K562 (cell line): Measurements from ENCODE around the gene PCSK6. TPM values are rescaled to one million over a fixed set of nuclear protein-coding genes. Genes with fewer than 3 reads are reported as not detected.
A peak's percentile ranks its signal among the peaks of the same experiment; 100 is the strongest.

Source experiments
- ATAC-seq: fragments of 200-7000 bp; cut with Tn5 transposase; 3 replicates; pipeline ENCODE4 v1.9.1; 2020; ENCODE audit warnings: moderate library complexity
- Bru-seq: library from RNA; stranded (reverse); fragments of 400-500 nt; gene quantifications from one replicate; lab custom pipeline; 2021; lab: Mats Ljungman, UMichigan
- BruChase-seq, 2 experiments: library from RNA; stranded (reverse); fragments of 400-500 nt; gene quantifications; one replicate each; lab custom pipeline; 2021; lab: Mats Ljungman, UMichigan
- BruUV-seq: library from RNA; stranded (reverse); fragments of 400-500 nt; replicated peaks from 2 replicates; lab custom pipeline; 2021; lab: Mats Ljungman, UMichigan
- CTCF ChIA-PET: fragments of 300-600 bp; formaldehyde crosslinking; extraction: SDS; loops from one replicate; lab custom pipeline; 2021; ENCODE audit warnings: low intra/inter-chr PET ratio; lab: Yijun Ruan, JAX
- POLR2A ChIA-PET: fragments of 300-600, 350-650 bp; sonication (Branson Sonifier 250); formaldehyde crosslinking; extraction: SDS; loops from one replicate; lab custom pipeline; 2021; ENCODE audit warnings: antibody characterized with exemption, inconsistent platforms; lab: Yijun Ruan, JAX
- DNase-seq, 4 experiments: peaks; one replicate each; pipeline versions ENCODE4 v3.0.0 to v3.0.0-alpha.2; 2011 to 2018; ENCODE audit warnings: low spot score in 3 of 4, mixed read lengths in 3 of 4; ENCODE audit errors: extremely low read depth in 1 of 4
- FAIRE-seq: peaks from 2 replicates; lab custom pipeline; 2011; peaks lifted over from hg19 to GRCh38; lab: Jason Lieb, UNC
- H2AFZ ChIP-seq: 2 replicates; pipeline ENCODE4 v1.6.0; 2011; ENCODE audit warnings: low read depth, low read length, control low read depth, inconsistent platforms
- H3K27ac ChIP-seq: fragments of 200-600 bp; 3 replicates; pipeline ENCODE4 v1.8.0; 2011; ENCODE audit warnings: low read depth, mild to moderate bottlenecking, control low read depth, inconsistent platforms, low read length, moderate library complexity, mixed read lengths; ENCODE audit errors: extremely low read depth
- H3K27me3 ChIP-seq, 2 experiments: fragments of 300-600 bp in 1 of 2; 2 replicates in 1 of 2; 3 replicates in 1 of 2; pipeline versions ENCODE4 v1.6.0 to v1.8.0; 2011; ENCODE audit warnings: inconsistent platforms in 2 of 2, low read length in 2 of 2, mild to moderate bottlenecking in 1 of 2, mixed read lengths in 1 of 2, moderate library complexity in 1 of 2; ENCODE audit not compliant: control insufficient read depth in 2 of 2, insufficient read depth in 2 of 2
- H3K36me3 ChIP-seq: fragments of 300-600 bp; 3 replicates; pipeline ENCODE4 v1.8.0; 2011; ENCODE audit warnings: mild to moderate bottlenecking, low read length, inconsistent platforms; ENCODE audit not compliant: control insufficient read depth, insufficient read depth
- H3K4me1 ChIP-seq, 2 experiments: fragments of 200-600 bp in 1 of 2; replicated peaks in 1 of 2; 2 replicates in 1 of 2; 3 replicates in 1 of 2; pipeline versions ENCODE4 v1.5.1 to v1.8.0; 2011; ENCODE audit warnings: inconsistent platforms in 2 of 2, low read length in 2 of 2, mild to moderate bottlenecking in 1 of 2, mixed read lengths in 1 of 2, moderate library complexity in 1 of 2; ENCODE audit not compliant: control insufficient read depth in 2 of 2, insufficient read depth in 2 of 2
- H3K4me2 ChIP-seq: 2 replicates; pipeline ENCODE4 v1.6.1; 2011; ENCODE audit warnings: low read length, control low read depth, inconsistent platforms, mixed read lengths; ENCODE audit not compliant: insufficient read depth
- H3K4me3 ChIP-seq: fragments of 200-600 bp; sonication (generic), shearing (Covaris generic); 2 replicates; pipeline ENCODE4 v1.5.1; 2016; ENCODE audit warnings: control low read depth, inconsistent platforms
- H3K79me2 ChIP-seq: fragments of 200-600 bp; 3 replicates; pipeline ENCODE4 v1.8.0; 2011; ENCODE audit warnings: low read length, inconsistent platforms; ENCODE audit not compliant: control insufficient read depth, insufficient read depth
- H3K9ac ChIP-seq, 2 experiments: 2 replicates each; pipeline versions ENCODE4 v1.6.0 to v1.6.1; 2011; ENCODE audit warnings: low read depth in 2 of 2, low read length in 2 of 2, control low read depth in 1 of 2, inconsistent platforms in 1 of 2, mild to moderate bottlenecking in 1 of 2, mixed read lengths in 1 of 2; ENCODE audit not compliant: insufficient read depth in 1 of 2
- H3K9me1 ChIP-seq: one replicate; pipeline ENCODE4 v1.6.0; 2011; ENCODE audit warnings: inconsistent platforms, mild to moderate bottlenecking, low read length, moderate library complexity; ENCODE audit not compliant: control insufficient read depth, insufficient read depth
- H3K9me3 ChIP-seq: replicated peaks from 2 replicates; pipeline ENCODE4 v1.5.1; 2011; ENCODE audit warnings: low read depth, low read length, inconsistent platforms; ENCODE audit not compliant: control insufficient read depth, insufficient read depth
- H4K20me1 ChIP-seq: replicated peaks from 2 replicates; pipeline ENCODE4 v1.6.1; 2011; ENCODE audit warnings: low read length, inconsistent platforms, mixed read lengths; ENCODE audit not compliant: control insufficient read depth, insufficient read depth
- CHCHD3 ChIP-seq: fragments of 250-450 bp; sonication (Bioruptor Pico); IDR thresholded peaks from 2 replicates; pipeline ENCODE4 v2.1.2; 2022; ENCODE audit warnings: mild to moderate bottlenecking
- CSDE1 ChIP-seq, 2 experiments: fragments of 450-650 bp; IDR thresholded peaks; 2 replicates each; pipeline ENCODE4 v1.6.1; 2016; ENCODE audit warnings: mild to moderate bottlenecking in 1 of 2
- ELF1 ChIP-seq: fragments of 200-800 bp; sonication (Bioruptor generic); IDR thresholded peaks from 2 replicates; pipeline ENCODE4 v1.6.1; 2016; ENCODE audit warnings: missing genetic modification characterization, missing compliant biosample characterization
- NFATC3 ChIP-seq: fragments of 450-650 bp; IDR thresholded peaks from 2 replicates; pipeline ENCODE4 v1.6.1; 2017; ENCODE audit warnings: mild to moderate bottlenecking
- NR4A1 ChIP-seq, 2 experiments: fragments of 250-450 bp in 1 of 2; fragments of 450-650 bp in 1 of 2; sonication (Bioruptor Pico) in 1 of 2; IDR thresholded peaks; 2 replicates each; pipeline versions ENCODE4 v1.4.0 to v1.6.1; 2016 to 2020; ENCODE audit warnings: mild to moderate bottlenecking in 2 of 2, missing compliant biosample characterization in 1 of 2, missing genetic modification characterization in 1 of 2, moderate library complexity in 1 of 2
- PHTF2 ChIP-seq: fragments of 250-450 bp; sonication (Bioruptor Pico); IDR thresholded peaks from 2 replicates; pipeline ENCODE4 v1.5.0; 2021; ENCODE audit warnings: mild to moderate bottlenecking
- PTBP1 ChIP-seq: fragments of 200-400 bp; formaldehyde crosslinking; IDR thresholded peaks from 2 replicates; pipeline ENCODE4 v1.6.1; 2017; ENCODE audit warnings: low read depth, low read length
- WGBS: fragments of 100-300 bp; shearing (Covaris generic); methylation state at CpG from one replicate; pipeline ENCODE4 v1.1.6; 2016; ENCODE audit warnings: low coverage, mixed read lengths; ENCODE audit not compliant: insufficient coverage; ENCODE audit errors: missing lambda C conversion rate; 5-methylcytosine and 5-hydroxymethylcytosine counted together
- in situ Hi-C: fragments of 300-500 bp; cut with MboI; formaldehyde crosslinking; loops from 4 replicates; pipeline ENCODE4 v1.15.0; 2018; ENCODE audit warnings: inconsistent platforms, mixed read lengths
- intact Hi-C: fragments of 100-400 bp; cut with micrococcal nuclease; formaldehyde crosslinking; loops from 2 replicates; pipeline ENCODE4 v1.14.2; 2022
- long read RNA-seq, 3 experiments: library from polyadenylated mRNA in 2 of 3; library from RNA in 1 of 3; unstranded in 2 of 3; stranded (forward) in 1 of 3; transcript quantifications; one replicate each; pipeline ENCODE4 v2.0.0, GENCODE V29; 2019 to 2022
- polyA minus RNA-seq, 3 experiments: library from RNA; depleted of rRNA, polyadenylated mRNA; stranded (reverse); fragments of >200 nt; gene quantifications; 2 replicates each; pipeline ENCODE4 v1.2.3, GENCODE V29; 2011
- polyA plus RNA-seq, 8 experiments: library from polyadenylated mRNA; depleted of rRNA in 4 of 8; stranded (reverse) in 5 of 8; unstranded in 3 of 8; fragments of >200 nt; fragmentation: Nextera tagmentation in 2 of 8; fragmentation: Illumina TruSeq in 1 of 8; extraction: Ambion mirVana in 2 of 8; extraction: Trizol in 1 of 8; gene quantifications; 2 replicates each; pipeline versions ENCODE4 v1.2.1 to v1.2.3, GENCODE V29; 2011 to 2014; ENCODE audit warnings: inconsistent platforms in 1 of 8, missing spikeins in 1 of 8
- total RNA-seq, 7 experiments: library from RNA; depleted of rRNA in 6 of 7; stranded (reverse); fragments of >200 nt in 6 of 7; fragmentation: Illumina TruSeq in 2 of 7; extraction: Trizol in 2 of 7; gene quantifications; 2 replicates each; pipeline versions ENCODE4 v1.2.1 to v1.2.3, GENCODE V29; 2011 to 2021; ENCODE audit warnings: low replicate concordance in 1 of 7
- TF ChIP-seq, protein P1 (sequence below): sonication (generic); formaldehyde crosslinking; IDR thresholded peaks from 2 replicates; pipeline ENCODE4 v1.4.0; 2020; ENCODE audit warnings: mild to moderate bottlenecking, missing genetic modification reagents
- TF ChIP-seq, protein P2 (sequence below): sonication (generic); formaldehyde crosslinking; IDR thresholded peaks from 2 replicates; pipeline ENCODE4 v1.9.0; 2022; ENCODE audit warnings: mild to moderate bottlenecking, missing genetic modification reagents
- TF ChIP-seq, protein P3 (sequence below): sonication (generic); formaldehyde crosslinking; IDR thresholded peaks from 2 replicates; pipeline ENCODE4 v1.8.0; 2022; ENCODE audit warnings: mild to moderate bottlenecking, missing genetic modification reagents

The PCSK6 gene
- 94.9 and 139 TPM in 2 replicates for total RNA-seq (2011; cell fraction: chromatin; rRNA removed; ENCODE audit: low replicate concordance)
- total RNA-seq (2011; cell fraction: nucleolus; rRNA removed): 83.4 and 91.1 TPM in 2 replicates
- total RNA-seq (2011; cell fraction: nucleoplasm; rRNA removed): 86.1 and 94.3 TPM in 2 replicates
- total RNA-seq (2014; rRNA removed) (14.5 and 27.2 TPM in 2 replicates), total RNA-seq (2014; rRNA removed; fragmentation: Illumina TruSeq; extraction: Trizol) (13.7 and 14.4 TPM in 2 replicates), total RNA-seq (2015; rRNA removed; fragmentation: Illumina TruSeq; extraction: Trizol) (11.2 and 11.8 TPM in 2 replicates), total RNA-seq (2021) (17.6 and 18.3 TPM in 2 replicates), polyA plus RNA-seq (2011; rRNA removed) (32.6 and 36.7 TPM in 2 replicates), polyA plus RNA-seq (2014; fragmentation: Illumina TruSeq; extraction: Trizol) (17.5 and 20.5 TPM in 2 replicates), polyA plus RNA-seq (2014; fragmentation: Nextera tagmentation; extraction: Ambion mirVana) (1 to 10 TPM; 2.2 to 3.4 TPM), polyA plus RNA-seq (2014; rRNA removed) (19.3 and 20.7 TPM in 2 replicates), polyA minus RNA-seq (2011; rRNA and poly(A)+ RNA removed) (24.8 and 36.1 TPM in 2 replicates), Bru-seq, nascent RNA (percentile 57 among the genes with signal in this experiment), BruChase-seq, experiment 1, labeled RNA remaining after a 2-hour chase (percentile 60 among the genes with signal in this experiment), BruChase-seq, experiment 2, labeled RNA remaining after a 6-hour chase (percentile 57 among the genes with signal in this experiment)
- polyA plus RNA-seq (2011; cell fraction: cytosol; rRNA removed): 23.3 and 26.1 TPM in 2 replicates
- polyA plus RNA-seq (2011; cell fraction: nucleus; rRNA removed): 87.3 and 101 TPM in 2 replicates
- 17.5 and 24.2 TPM in 2 replicates for polyA plus RNA-seq (2012)
- 30.4 and 31.4 TPM in 2 replicates for polyA minus RNA-seq (2011; cell fraction: cytosol; rRNA and poly(A)+ RNA removed)
- polyA minus RNA-seq (2011; cell fraction: nucleus; rRNA and poly(A)+ RNA removed): 33.4 and 41.8 TPM in 2 replicates
- long read RNA-seq, experiment 1, full-length matches to known transcripts: 12 of 76 reads
- long read RNA-seq, experiment 1, partial matches to known transcripts: 27 of 76 reads
- long read RNA-seq, experiment 1, other reads (novel, unspliced or antisense): 37 of 76 reads
- long read RNA-seq, experiment 2, partial matches to known transcripts: 3 of 11 reads
- long read RNA-seq, experiment 2, other reads (novel, unspliced or antisense): 6 of 11 reads
- long read RNA-seq, experiment 3, partial matches to known transcripts: 1 of 5 reads
- long read RNA-seq, experiment 3, other reads (novel, unspliced or antisense): 3 of 5 reads

DNA sequence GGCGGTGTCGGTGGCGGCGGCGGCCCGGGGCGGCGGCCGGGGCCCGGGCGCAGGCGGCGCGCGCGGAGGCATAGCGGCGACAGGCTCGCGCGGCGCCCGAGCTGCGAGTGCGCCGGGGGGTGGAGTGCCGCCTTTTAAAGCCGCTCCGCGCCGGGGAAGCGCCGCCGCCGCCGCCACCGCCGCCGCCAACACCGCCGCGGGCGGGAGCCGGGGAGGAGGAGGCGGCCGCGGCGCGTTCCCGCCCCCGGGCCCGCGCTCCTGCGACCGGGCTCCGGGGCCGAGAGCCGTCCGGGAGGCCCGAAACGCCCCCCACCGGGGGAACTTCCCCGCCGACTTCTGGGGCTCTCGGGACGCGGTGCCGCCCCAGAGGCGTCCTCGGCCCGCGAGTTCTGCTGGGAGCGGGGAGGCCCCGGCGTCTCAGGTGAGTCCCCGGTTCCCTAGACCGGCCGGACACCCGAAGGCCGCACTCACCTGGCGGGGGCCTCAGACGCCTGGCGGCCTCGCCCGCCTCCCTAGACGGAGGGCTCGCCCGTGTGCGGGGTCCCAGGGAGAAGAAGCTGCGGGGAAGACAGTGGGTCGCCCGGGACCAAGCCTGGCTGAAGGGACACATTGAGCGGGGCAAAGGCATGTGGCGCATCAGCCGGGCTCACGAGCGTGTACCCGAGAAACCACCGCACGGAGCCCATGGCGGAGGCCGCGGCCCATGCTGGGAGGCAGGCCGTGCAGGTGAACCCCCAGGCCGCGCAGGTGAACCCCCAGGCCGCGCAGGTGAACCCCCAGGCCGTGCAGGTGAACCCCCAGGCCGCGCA is at the start of gene PCSK6:
Gene PCSK6, minus strand, starts transcription at position 109 of the 809 bp plus-strand sequence. Its CDS starts 37 bp downstream, at position 72.
- WGBS: 81% methylated on average over 19 of the region's 111 CpGs
- intact Hi-C loops: loop anchor here (5.0 kb wide), 1 partner anchor 43 kb away; no protein-coding TSS in a partner anchor
- DNase-seq (peak; percentile 49 to 75 (median 70)), FAIRE-seq (no peak), ATAC-seq (peak; percentile 66)
- Histone ChIP-seq H3K36me3 (peaks cover 18% of the 10 kb centered on the region; the same call in 2 of the 3 replicates), H3K4me2 (peak within 1 kb of the TSS; percentile 61), H4K20me1 (no peaks in the 10 kb centered on the region), H3K27me3 (no peaks in the 10 kb centered on the region; a peak in 1 of 5 replicates), H3K79me2 (peaks cover 24% of the 10 kb centered on the region), H3K4me1 (peaks cover 2 to 18% of the 10 kb centered on the region in 2 experiments; a peak in 4 of 5 replicates), H3K9me1 (no peaks in the 10 kb centered on the region), H3K27ac (peak within 1 kb of the TSS; percentile 55; the same call in 2 of the 3 replicates), H2AFZ (peak within 1 kb of the TSS; percentile 66; the same call in 1 of the 2 replicates), H3K4me3 (peak within 1 kb of the TSS; percentile 47), H3K9ac (peak within 1 kb of the TSS; percentile 71 to 91), H3K9me3 (0 out of 2 replicates have a peak, but pooled peaks cover 2% of the 10 kb centered on the region)
- BruUV-seq: TSS peak; percentile 47
- in situ Hi-C loops: loop anchor here (10.0 kb wide), 1 partner anchor 185 kb away; no protein-coding TSS in a partner anchor
- ChIA-PET POLR2A (no interaction called here), CTCF (interaction anchor here (0.7 kb wide), 1 partner anchor 968 kb away, joined by 3 read pairs; no protein-coding TSS in a partner anchor)
- TF ChIP-seq, protein P1, sequence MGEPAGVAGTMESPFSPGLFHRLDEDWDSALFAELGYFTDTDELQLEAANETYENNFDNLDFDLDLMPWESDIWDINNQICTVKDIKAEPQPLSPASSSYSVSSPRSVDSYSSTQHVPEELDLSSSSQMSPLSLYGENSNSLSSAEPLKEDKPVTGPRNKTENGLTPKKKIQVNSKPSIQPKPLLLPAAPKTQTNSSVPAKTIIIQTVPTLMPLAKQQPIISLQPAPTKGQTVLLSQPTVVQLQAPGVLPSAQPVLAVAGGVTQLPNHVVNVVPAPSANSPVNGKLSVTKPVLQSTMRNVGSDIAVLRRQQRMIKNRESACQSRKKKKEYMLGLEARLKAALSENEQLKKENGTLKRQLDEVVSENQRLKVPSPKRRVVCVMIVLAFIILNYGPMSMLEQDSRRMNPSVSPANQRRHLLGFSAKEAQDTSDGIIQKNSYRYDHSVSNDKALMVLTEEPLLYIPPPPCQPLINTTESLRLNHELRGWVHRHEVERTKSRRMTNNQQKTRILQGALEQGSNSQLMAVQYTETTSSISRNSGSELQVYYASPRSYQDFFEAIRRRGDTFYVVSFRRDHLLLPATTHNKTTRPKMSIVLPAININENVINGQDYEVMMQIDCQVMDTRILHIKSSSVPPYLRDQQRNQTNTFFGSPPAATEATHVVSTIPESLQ: no peak
- TF ChIP-seq PTBP1 (no peak), ELF1 (no peak), NFATC3 (no peak), PHTF2 (CRISPR knock-in tag) (no peak), CSDE1 (IDR thresholded peaks at IDR 0.05) (no peak), CHCHD3 (CRISPR knock-in tag) (no peak), NR4A1 (CRISPR knock-in tag; IDR thresholded peaks at IDR 0.05) (no peak), NR4A1 (tag; IDR thresholded peaks at IDR 0.05) (no peak)
- TF ChIP-seq, protein P2, sequence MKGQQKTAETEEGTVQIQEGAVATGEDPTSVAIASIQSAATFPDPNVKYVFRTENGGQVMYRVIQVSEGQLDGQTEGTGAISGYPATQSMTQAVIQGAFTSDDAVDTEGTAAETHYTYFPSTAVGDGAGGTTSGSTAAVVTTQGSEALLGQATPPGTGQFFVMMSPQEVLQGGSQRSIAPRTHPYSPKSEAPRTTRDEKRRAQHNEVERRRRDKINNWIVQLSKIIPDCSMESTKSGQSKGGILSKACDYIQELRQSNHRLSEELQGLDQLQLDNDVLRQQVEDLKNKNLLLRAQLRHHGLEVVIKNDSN (CRISPR knock-in tag): no peak
- TF ChIP-seq, protein P3, sequence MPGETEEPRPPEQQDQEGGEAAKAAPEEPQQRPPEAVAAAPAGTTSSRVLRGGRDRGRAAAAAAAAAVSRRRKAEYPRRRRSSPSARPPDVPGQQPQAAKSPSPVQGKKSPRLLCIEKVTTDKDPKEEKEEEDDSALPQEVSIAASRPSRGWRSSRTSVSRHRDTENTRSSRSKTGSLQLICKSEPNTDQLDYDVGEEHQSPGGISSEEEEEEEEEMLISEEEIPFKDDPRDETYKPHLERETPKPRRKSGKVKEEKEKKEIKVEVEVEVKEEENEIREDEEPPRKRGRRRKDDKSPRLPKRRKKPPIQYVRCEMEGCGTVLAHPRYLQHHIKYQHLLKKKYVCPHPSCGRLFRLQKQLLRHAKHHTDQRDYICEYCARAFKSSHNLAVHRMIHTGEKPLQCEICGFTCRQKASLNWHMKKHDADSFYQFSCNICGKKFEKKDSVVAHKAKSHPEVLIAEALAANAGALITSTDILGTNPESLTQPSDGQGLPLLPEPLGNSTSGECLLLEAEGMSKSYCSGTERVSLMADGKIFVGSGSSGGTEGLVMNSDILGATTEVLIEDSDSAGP: no peak
